AG04449 (cell line): ENCODE data around the gene MAN1C1.

Experiments used
- CTCF ChIA-PET: fragments of 350-600 bp; formaldehyde crosslinking; extraction: SDS; loops from one replicate; lab custom pipeline; 2021; ENCODE audit warnings: antibody characterized with exemption; lab: Yijun Ruan, JAX
- POLR2A ChIA-PET: fragments of 400-600, 350-600 bp; formaldehyde crosslinking; extraction: SDS; loops from one replicate; lab custom pipeline; 2020; ENCODE audit warnings: antibody characterized with exemption, inconsistent platforms; lab: Yijun Ruan, JAX
- DNase-seq: peaks from one replicate; pipeline ENCODE4 v3.0.0-alpha.2; 2010; ENCODE audit warnings: low read depth, low spot score
- H3K4me3 ChIP-seq: 2 replicates; pipeline ENCODE4 v1.5.1; 2011; ENCODE audit warnings: low read depth, mild to moderate bottlenecking, control low read depth, low read length
- TF ChIP-seq, protein P1 (sequence below): IDR thresholded peaks from one replicate; pipeline ENCODE4 v1.5.1; 2011; ENCODE audit warnings: mild to moderate bottlenecking, moderate library complexity, low read length, control low read depth, inconsistent platforms; ENCODE audit not compliant: insufficient read depth; ENCODE audit errors: missing control alignments

MAN1C1 gene

DNA sequence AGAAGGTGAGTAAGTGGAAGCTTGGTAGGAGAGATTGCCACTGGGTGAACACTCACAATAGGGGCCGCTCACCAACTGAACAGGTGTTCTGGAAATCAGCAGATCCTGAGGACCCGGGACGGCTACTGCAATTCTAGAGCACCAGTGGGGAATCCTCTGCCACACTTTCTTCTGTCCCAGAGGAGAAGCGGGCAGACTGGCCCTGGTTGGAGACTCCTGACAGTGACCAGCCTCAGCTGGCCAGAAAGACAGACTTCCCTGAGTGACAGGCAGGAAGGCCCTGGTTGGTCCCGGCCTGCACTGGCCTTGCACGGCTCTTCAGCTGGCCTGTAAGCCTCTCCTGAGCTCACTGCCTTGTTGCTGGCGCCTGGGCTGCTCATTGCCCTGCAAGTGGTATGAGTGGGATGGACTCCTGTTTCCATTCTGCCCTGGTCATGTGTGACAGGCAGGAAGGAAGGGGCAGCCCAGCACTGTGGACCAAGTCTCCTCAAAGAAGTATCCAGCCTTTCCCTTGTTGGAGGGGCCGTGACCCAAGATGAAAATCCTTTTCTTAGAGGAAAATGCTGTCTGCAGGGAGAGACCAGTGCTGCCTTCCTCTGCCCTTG is 34.5 kb downstream of the MAN1C1 start:
- TF ChIP-seq, protein P1, sequence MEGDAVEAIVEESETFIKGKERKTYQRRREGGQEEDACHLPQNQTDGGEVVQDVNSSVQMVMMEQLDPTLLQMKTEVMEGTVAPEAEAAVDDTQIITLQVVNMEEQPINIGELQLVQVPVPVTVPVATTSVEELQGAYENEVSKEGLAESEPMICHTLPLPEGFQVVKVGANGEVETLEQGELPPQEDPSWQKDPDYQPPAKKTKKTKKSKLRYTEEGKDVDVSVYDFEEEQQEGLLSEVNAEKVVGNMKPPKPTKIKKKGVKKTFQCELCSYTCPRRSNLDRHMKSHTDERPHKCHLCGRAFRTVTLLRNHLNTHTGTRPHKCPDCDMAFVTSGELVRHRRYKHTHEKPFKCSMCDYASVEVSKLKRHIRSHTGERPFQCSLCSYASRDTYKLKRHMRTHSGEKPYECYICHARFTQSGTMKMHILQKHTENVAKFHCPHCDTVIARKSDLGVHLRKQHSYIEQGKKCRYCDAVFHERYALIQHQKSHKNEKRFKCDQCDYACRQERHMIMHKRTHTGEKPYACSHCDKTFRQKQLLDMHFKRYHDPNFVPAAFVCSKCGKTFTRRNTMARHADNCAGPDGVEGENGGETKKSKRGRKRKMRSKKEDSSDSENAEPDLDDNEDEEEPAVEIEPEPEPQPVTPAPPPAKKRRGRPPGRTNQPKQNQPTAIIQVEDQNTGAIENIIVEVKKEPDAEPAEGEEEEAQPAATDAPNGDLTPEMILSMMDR, result no peak
- ChIA-PET POLR2A (no interaction called here), CTCF (interaction anchor here (1.0 to 1.4 kb wide), 2 partner anchors 9 to 33 kb away, joined by 3 read pairs; no protein-coding TSS in a partner anchor)
- DNase-seq, result no peak
- H3K4me3 ChIP-seq, result no peak overlapping the region

DNA sequence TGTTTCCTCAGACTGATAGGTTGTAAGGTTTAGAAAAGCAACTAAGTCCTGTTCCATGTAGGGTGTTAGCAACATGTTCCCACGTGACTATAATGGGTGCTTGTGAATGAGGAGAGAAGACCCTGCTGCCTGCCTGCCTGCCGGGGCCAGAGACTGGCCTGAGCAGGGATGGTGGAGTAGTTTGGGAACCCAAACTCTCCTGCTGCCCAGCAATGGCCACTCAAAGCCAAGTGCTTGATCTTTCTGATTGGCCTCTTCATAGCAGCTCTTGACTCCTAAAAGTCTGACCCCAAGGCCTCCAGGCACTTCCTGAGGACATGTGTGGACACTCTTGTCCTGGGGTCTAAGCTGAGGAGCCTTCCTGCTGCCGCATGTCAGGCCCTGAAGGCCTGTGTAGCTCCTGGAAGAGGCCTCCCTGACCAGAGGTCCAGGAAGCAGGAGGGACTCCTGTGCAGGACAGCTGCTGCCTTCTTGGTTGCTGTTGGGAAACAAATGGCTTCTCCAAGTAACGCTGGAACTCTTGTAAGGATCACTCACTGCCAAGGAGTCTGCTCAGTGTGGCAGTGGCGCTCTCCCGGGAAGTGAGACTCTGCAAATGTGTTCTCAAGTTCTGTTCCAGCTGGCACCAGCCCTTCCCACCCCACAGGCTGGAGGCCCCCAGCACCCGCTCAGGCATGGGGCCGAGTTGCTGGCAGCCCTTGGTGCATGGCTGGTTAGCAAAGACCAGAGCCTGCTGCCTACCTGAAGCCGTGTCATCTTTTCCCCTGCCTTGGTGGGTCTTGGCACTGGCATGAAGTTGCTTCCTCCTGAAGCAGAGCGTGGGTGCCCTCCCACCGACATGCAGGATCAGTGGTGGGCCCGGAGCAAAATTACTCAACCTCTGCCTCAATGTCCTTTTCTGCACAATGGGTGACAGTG is 35.5 kb downstream of the MAN1C1 start:
- ChIA-PET CTCF (interaction anchor here (1.4 kb wide), 1 partner anchor 8 kb away, joined by 3 read pairs; no protein-coding TSS in a partner anchor), POLR2A (no interaction called here)
- TF ChIP-seq, protein P1, result no peak
- DNase-seq, result no peak
- H3K4me3 ChIP-seq, result no peak overlapping the region

- no peak for DNase-seq
- TF ChIP-seq, protein P1, result no peak
- no peak overlapping the region for H3K4me3 ChIP-seq
- POLR2A ChIA-PET, result no interaction called here
- CTCF ChIA-PET, result no interaction called here
These were observed 37.0 kb downstream of the MAN1C1 start for GRCh38 chr1:25653558-25653957.

- H3K4me3 ChIP-seq, result no peak overlapping the region
- TF ChIP-seq, protein P1, result no peak
- POLR2A ChIA-PET, result no interaction called here
- CTCF ChIA-PET, result no interaction called here
- DNase-seq, result no peak
These were observed 37.6 kb downstream of the MAN1C1 start for GRCh38 chr1:25654109-25654660.

GRCh38 chr1:25657121-25657882 is 40.7 kb downstream of the MAN1C1 start:
- TF ChIP-seq, protein P1, result no peak
- H3K4me3 ChIP-seq, result no peak overlapping the region
- CTCF ChIA-PET, result no interaction called here
- POLR2A ChIA-PET, result no interaction called here
- DNase-seq, result no peak
